HG03558 (cell line): ENCODE data around the gene KMT2C.
"Not testable (repeated sequence)": the region's sequence is repeated elsewhere in the genome, so short reads cannot be mapped to it uniquely, and the experiment has no call there.

Experiments
- ATAC-seq: cut with Tn5 transposase; IDR thresholded peaks from one replicate; pipeline ENCODE4 v1.9.1; 2021; ENCODE audit warnings: moderate number of reproducible peaks; ENCODE audit not compliant: unreplicated experiment; ENCODE audit errors: extremely low read depth

The KMT2C gene

DNA sequence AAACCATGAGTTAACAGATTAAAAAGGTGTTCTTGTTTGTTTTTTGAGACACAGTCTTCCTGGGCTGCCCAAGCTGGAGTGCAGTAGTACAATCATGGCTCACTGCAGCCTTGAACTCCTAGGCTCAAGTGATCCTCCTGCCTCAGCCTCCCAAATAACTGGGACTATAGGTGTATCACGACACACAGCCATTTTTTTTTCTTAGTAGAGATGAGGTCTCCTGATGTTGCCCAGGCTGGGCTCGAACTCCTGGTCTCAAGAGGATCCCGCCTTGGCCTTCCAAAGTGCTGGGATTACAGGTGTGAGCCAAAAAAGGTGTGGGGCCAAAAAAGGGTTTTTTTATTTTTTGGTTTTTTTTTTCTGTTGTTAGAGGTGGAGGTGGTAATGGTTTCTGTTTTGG lies 29.3 kb downstream of the KMT2C start:
- no peak for ATAC-seq

GRCh38 chr7:152406030-152406429 lies 29.8 kb downstream of the KMT2C start:
- not testable (repeated sequence) for ATAC-seq

GRCh38 chr7:152403726-152404125 lies 32.1 kb downstream of the KMT2C start:
- ATAC-seq = no peak

DNA sequence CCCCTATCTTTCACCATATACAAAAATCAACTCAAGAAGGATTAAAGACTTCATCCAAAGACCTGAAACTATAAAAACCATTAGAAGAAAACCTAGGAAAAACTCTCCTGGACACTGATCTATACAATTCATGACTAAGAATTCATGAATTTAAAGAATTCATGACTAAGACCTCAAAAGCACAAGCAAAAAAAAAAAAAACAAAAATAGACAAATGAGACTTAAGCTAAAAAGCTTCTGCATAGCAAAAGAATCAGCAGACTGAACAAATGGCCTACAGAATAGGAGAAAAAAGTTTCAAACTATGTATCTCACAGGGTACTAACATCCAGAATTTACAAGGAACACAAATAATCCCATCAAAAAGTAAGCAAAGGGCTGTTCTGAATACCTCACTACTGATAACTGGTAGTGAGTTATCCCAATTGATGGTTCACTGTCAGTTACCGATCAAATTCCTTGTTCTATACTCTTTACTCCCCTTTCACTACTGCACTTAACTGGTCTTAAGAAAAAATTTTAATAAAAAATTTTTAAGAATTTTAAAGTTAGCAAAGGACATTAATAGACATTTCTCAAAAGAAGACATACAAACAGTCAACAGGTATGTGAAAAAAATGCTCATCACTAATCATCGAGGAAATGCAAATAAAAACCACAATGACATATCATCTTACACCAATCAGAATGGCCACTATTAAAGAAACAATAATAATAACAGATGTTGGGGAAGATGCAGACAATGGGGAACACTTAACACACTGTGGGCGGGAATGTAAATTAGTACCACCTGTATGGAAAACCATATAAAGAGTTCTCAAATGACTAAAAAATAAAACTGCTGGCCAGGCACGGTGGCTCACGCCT lies 33.2 kb downstream of the KMT2C start:
- no peak for ATAC-seq

- ATAC-seq = no peak
Measured at GRCh38 chr7:152399344-152399743, 36.5 kb downstream of the KMT2C start.

- ATAC-seq = no peak
Measured at GRCh38 chr7:152395112-152395511, 40.7 kb downstream of the KMT2C start.

DNA sequence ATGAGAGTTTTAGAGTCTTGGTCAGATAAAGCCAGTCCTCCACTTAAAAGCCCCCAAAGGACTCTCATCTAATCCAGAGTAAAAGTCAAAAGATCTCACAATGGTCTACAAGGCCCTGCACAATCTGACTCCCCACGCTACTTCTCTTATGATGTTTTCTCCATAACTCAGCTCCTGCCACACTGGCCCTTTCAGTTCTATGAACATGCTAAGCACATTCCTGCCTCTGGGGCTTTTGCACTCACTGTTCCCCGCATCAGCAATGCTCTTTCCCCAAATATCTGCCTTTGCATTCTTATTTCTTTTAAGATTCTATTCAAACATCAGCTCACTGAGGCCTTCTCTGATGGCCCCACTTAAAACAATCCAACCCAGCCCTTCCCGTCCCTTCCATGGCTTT lies 41.6 kb downstream of the KMT2C start:
- not testable (repeated sequence) for ATAC-seq

GRCh38 chr7:152392254-152392653 lies 43.5 kb downstream of the KMT2C start:
- no peak for ATAC-seq

DNA sequence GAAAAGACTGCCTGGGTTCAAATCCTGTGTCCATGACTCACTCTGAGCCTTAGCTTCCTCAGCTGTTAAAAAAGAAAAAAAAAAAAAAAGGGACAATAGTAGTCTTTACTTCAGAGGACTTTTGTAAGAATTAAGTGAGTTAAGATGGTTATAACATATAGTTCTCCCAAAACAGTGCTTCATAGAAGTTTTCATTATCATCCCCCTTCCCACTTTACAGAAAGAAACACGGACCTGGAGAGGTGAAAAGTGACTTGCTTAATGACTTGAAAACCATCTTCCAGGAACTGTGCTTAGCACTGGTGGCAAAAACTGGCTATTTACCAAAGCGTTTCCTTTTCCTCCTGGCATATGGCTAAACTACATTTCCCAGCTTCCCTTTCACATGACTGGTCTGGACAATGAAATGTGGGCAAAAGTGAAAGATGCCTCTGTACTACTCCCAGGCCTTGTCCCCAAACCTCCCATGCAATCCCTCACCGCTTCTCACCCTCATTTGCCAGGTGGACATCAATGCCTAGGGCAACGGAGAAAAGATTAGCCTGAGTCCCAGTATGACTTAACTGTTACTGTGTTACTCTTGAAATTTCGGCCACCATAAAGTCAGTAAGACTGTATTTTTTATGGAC lies 49.6 kb downstream of the KMT2C start:
- not testable (repeated sequence) for ATAC-seq

DNA sequence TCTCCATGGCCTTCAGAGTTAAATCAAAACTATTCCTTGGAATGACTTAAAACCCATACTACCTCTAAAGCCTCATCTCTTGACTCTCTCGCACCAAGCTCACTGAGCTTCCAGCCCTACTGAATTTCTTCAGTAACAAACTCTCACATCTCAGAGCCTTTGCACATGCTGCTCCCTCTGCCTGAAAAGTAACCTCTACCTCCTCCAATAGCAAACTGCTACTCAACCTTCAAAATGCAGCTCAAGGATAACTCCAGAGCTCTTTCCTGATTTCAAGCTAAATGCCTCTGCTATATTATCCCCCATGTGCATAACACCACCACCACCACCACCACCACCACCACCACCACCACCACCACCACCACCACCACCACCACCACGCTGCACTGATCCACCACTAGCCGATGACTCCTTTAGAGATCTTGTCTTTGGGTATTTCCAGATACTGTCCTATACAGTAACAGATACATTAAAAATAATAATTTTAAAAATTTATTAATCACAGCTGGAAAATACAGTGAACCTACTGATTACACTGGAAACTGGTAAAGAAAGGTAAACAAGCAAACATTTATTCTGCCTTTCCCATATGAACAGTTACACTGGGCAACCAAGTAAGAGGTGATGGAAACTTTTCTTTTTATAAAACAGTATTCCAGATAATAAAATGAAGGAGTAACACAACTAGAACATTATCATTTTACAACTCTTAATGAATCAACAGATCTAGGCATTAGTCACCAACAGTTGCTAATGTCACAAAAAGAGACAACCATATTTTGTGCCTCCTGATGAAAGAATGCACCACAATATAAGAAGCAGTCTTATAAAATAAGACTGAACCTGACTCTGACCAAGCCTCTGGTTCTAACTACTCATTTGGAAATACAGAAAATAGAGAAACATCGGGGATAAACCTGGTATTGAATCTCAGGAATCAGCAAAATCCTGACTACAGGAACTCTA lies 51.3 kb downstream of the KMT2C start:
- not testable (repeated sequence) for ATAC-seq

- no peak for ATAC-seq
Measured at GRCh38 chr7:152383341-152384234, 52.2 kb downstream of the KMT2C start.

DNA sequence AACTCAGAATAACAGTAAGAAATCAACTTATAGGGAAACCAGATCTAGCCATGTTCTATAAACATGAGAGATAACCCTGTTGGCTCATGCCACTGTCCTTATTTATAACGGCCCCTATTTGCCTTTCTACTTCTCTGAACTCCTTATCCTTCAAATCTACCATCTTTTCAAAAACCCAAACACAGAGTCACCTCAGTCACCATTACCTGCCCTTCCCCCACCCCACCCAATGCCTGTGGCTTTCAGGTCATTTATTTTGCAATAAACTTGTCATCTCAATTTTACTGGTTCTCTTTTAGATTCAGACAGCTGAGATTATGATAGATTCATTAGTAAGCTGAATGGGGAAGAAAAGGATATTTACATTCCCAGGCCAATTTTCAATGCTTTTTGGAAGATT lies 53.6 kb downstream of the KMT2C start:
- no peak for ATAC-seq

GRCh38 chr7:152380931-152381578 lies 54.7 kb downstream of the KMT2C start:
- ATAC-seq = not testable (repeated sequence)

DNA sequence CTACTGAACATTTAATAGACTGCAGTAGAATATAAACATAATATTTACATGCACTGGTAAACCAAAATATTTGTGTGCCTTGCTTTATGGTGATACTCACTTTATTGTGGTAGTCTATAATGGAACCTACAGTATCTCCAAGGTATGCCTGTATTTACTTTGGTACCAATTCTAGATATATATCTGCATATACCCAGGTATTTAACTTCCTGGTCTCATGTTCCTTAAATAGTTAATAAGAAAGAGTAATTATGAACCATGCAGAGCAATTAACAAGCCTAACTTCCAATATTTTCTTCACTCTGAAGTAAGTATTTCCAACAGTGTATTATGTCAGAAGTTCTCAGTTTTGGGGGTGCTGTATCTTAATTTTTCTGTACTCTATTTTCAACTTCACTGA lies 57.3 kb downstream of the KMT2C start:
- ATAC-seq = not testable (repeated sequence)

- ATAC-seq = not testable (repeated sequence)
Measured at GRCh38 chr7:152376716-152377484, 58.9 kb downstream of the KMT2C start.

GRCh38 chr7:152370297-152370696 lies 65.5 kb downstream of the KMT2C start:
- no peak for ATAC-seq

DNA sequence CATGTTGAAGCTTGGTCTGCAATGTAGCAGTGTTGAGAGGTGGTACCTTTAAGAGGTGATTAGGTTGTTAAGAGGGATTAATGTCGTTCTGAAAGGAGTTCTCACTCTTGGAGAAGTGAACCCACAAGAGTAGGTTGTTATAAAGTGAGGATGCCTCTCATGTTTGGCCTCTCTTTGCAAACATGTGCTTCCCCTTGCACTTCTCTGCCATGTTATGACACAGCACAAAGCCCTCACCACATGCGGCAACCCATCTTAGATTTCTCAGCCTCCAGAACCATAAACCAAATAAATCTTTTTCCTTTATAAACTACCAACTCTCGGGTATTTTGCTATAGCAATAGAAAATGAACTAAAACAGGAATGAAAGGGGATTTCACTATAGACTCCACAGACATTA lies 66.3 kb downstream of the KMT2C start:
- ATAC-seq = no peak

DNA sequence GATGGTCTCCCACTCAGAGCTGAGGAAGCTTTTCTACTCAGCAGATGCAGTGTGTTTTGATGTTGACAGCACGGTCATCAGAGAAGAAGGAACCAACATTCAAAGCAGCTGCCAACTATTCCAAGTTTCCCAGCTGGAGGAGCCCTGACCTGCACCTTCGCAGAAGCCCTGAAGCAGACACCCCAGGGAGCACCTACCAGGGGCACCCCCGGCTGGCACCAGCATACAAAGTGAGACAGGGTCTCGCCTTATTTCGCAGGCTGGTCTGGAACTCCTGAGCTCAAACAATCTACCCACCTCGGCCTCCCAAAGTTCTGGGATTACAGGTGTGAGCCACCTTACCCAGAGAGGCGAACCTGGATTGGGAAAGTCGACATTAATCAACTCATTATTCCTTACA lies 68.6 kb downstream of the KMT2C start:
- no peak for ATAC-seq
